ENCODE measurements around the gene KSR1. TPM values are rescaled to one million over a fixed set of nuclear protein-coding genes. Genes with fewer than 3 reads are reported as not detected.

The KSR1 gene
- total RNA-seq, 4 donors from 2014 or later, result 10.4 to 17.7 (median 13.2) TPM

GRCh38 chr17:27576477-27577083 is 120.3 kb downstream of the KSR1 start:
- TF ChIP-seq CTCF (IDR thresholded peaks at IDR 0.05 in 4 of 5, conservative IDR thresholded peaks at IDR 0.05 in 1 of 5), result no peak
- TF ChIP-seq POLR2A (IDR thresholded peaks at IDR 0.05), result no peak
- H3K9me3 ChIP-seq, result no peaks in the 10 kb centered on the region
- no peaks in the 10 kb centered on the region for H3K27me3 ChIP-seq
- intact Hi-C loops (cut with DNase I; ENCODE audit: low total_unique reads), result loop anchor here (1.0 kb wide), 1 partner anchor 244 kb away; no protein-coding TSS in a partner anchor
- H3K36me3 ChIP-seq, result no peaks in the 10 kb centered on the region
- in situ Hi-C loops (cut with MboI; ENCODE audit: low sequenced_read_pairs in 4 of 4), result loop anchor here in 1 of 4 donors (25.0 kb wide), 1 partner anchor 89 kb away; no protein-coding TSS in a partner anchor
- H3K27ac ChIP-seq, result peak overlapping the region; percentile 88 to 99 (median 96)
- H3K4me1 ChIP-seq, result peaks cover 53 to 77% of the 10 kb centered on the region in 2 donors
- H3K4me3 ChIP-seq, result no peak overlapping the region
- ATAC-seq, result peak in 1 of 2 donors; percentile 25
- DNase-seq, result no peak

DNA sequence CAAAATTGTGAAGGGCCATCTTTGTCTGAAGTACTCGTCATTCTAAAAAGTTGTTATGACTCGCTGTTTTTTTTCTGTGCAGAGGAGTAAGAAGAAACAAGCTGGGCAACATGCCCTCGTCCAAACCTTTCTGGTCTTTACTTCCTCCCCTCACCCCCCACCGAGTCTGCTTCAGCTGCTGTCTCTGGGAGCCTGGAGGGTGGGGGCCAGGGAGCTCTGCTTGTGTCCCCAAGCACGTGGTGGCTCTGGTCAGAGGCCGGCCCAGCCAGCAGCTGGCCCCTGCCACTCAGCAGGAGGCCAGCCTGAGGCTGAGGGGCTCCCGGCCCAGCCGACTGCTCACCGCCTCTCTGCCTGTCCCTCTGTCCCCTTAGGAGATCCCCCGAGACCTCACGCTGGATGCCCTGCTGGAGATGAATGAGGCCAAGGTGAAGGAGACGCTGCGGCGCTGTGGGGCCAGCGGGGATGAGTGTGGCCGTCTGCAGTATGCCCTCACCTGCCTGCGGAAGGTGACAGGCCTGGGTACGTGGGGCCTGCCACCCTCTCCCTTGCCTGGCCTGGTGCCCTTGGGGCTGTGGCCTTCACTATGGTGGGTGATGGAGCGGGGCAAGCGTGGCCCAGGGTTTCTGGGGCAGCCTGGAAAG is 121.0 kb downstream of the KSR1 start:
- peak; percentile 66 to 71 for ATAC-seq
- peak; percentile 71 to 90 for DNase-seq
- in situ Hi-C loops (cut with MboI; ENCODE audit: low sequenced_read_pairs in 4 of 4) (loop anchor here in 1 of 4 donors (25.0 kb wide), 1 partner anchor 90 kb away; no protein-coding TSS in a partner anchor), intact Hi-C loops (cut with DNase I; ENCODE audit: low total_unique reads) (no loop called here)
- Histone ChIP-seq H3K4me3 (peak overlapping the region; percentile 12 to 50 (median 39)), H3K27me3 (no peaks in the 10 kb centered on the region), H3K27ac (peak overlapping the region; percentile 88 to 99 (median 96)), H3K9me3 (no peaks in the 10 kb centered on the region), H3K4me1 (peaks cover 49 to 80% of the 10 kb centered on the region in 2 donors), H3K36me3 (no peaks in the 10 kb centered on the region)
- peak; percentile 86 to 91 for TF ChIP-seq POLR2A (IDR thresholded peaks at IDR 0.05)
- TF ChIP-seq CTCF (IDR thresholded peaks at IDR 0.05 in 4 of 5, conservative IDR thresholded peaks at IDR 0.05 in 1 of 5), result no peak

DNA sequence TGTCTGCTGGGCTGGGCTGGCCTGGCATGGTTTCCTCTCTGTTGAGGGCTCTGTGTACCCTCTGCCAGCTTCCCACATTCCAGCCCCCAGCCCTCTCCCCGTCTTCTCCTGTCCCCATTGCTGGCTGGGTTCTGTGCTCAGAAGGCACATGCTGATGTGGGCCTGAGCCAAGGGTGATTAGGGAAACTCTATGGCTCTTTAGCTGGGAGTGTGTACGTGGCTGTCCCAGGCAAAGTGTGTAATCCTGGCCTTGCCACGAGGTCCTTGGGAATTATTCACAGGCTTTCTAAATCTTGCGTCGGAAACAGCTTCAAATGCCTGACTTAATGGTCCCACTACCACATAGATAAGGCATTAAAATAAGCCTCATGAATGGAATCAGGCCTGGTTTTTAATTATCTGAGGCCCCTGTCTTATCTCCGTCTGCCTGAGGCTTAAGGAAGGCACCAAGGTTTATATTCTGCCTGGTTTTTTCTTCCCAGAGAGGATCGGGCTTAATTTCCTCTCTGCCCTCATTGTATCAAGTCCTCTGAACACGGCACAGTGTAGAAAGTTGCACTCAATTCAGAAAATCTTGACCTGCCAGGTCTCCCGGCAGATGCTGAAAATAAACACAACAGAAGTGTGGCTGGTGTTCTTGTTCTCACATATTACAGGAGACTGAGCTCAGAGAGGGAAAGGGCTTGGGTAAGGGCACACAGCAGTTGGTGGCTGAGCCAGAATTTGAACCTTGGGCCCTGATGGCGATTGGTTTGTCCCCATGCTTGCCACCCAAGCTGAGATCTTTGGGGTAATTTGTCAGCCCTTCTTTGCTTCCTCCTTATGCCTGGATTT is 121.9 kb downstream of the KSR1 start:
- peak; percentile 64 to 77 for ATAC-seq
- H3K4me3 ChIP-seq, result peak overlapping the region in 3 of 4 donors; percentile 34 to 50 (median 44)
- peaks cover 47 to 74% of the 10 kb centered on the region in 2 donors for H3K4me1 ChIP-seq
- intact Hi-C loops (cut with DNase I; ENCODE audit: low total_unique reads), result no loop called here
- in situ Hi-C loops (cut with MboI; ENCODE audit: low sequenced_read_pairs in 4 of 4), result loop anchor here in 1 of 4 donors (25.0 kb wide), 1 partner anchor 91 kb away; no protein-coding TSS in a partner anchor
- DNase-seq, result peak; percentile 56 to 74
- H3K27me3 ChIP-seq, result no peaks in the 10 kb centered on the region
- H3K36me3 ChIP-seq, result peaks cover 0 to 7% of the 10 kb centered on the region in 2 donors
- no peaks in the 10 kb centered on the region for H3K9me3 ChIP-seq
- TF ChIP-seq POLR2A (IDR thresholded peaks at IDR 0.05) (no peak), CTCF (IDR thresholded peaks at IDR 0.05 in 4 of 5, conservative IDR thresholded peaks at IDR 0.05 in 1 of 5) (no peak)
- H3K27ac ChIP-seq, result peak overlapping the region; percentile 88 to 99 (median 96)

- intact Hi-C loops (cut with DNase I; ENCODE audit: low total_unique reads) (no loop called here), in situ Hi-C loops (cut with MboI; ENCODE audit: low sequenced_read_pairs in 4 of 4) (loop anchor here in 1 of 4 donors (25.0 kb wide), 1 partner anchor 91 kb away; no protein-coding TSS in a partner anchor)
- ATAC-seq, result peak; percentile 18 to 24
Observed at GRCh38 chr17:27578718-27579085, 122.5 kb downstream of the KSR1 start.

More at GRCh38 chr17:27578718-27579085, 122.5 kb downstream of the KSR1 start:
- H3K4me1 ChIP-seq, result peaks cover 41 to 73% of the 10 kb centered on the region in 2 donors
- TF ChIP-seq CTCF (IDR thresholded peaks at IDR 0.05 in 4 of 5, conservative IDR thresholded peaks at IDR 0.05 in 1 of 5), result no peak
- no peak for TF ChIP-seq POLR2A (IDR thresholded peaks at IDR 0.05)
- H3K4me3 ChIP-seq, result peak overlapping the region in 2 of 4 donors; percentile 4 to 37
- DNase-seq, result peak in 1 of 2 donors; percentile 65
- peak overlapping the region; percentile 88 to 99 (median 96) for H3K27ac ChIP-seq
- peaks cover 0 to 13% of the 10 kb centered on the region in 2 donors for H3K36me3 ChIP-seq
- no peaks in the 10 kb centered on the region for H3K9me3 ChIP-seq
- H3K27me3 ChIP-seq, result no peaks in the 10 kb centered on the region

Data from gastrocnemius medialis (tissue), 4 donors.